GM18907 (cell line): Measurements from ENCODE around the gene CISD2.
"Not testable (repeated sequence)": the region's sequence is repeated elsewhere in the genome, so short reads cannot be mapped to it uniquely, and the experiment has no call there.

ENCODE experiments used
- ATAC-seq: cut with Tn5 transposase; IDR thresholded peaks from one replicate; pipeline ENCODE4 v1.9.1; 2021; ENCODE audit warnings: mild to moderate bottlenecking, moderate library complexity; ENCODE audit not compliant: unreplicated experiment

CISD2 gene

GRCh38 chr4:102849579-102850104, 19.1 kb upstream of the CISD2 start:
- no peak for ATAC-seq

DNA sequence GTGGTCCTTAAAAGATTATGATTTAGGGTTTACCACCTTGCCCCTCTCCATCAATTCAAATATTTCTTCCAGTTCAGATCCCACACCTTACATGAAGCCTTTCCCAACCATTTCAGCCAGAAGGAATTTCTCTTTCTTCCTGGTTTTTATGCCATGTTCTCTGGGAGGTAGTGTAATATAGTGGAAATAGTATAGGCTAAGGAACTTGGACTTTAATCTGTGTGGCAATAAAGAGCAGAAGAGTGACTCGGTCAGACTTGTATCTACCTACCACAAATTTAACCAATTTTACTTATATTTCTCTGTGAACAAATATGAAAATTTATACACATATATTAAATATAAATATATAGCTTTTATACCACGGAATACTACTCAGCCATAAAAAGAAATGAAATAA, 18.4 kb upstream of the CISD2 start:
- ATAC-seq, result no peak

DNA sequence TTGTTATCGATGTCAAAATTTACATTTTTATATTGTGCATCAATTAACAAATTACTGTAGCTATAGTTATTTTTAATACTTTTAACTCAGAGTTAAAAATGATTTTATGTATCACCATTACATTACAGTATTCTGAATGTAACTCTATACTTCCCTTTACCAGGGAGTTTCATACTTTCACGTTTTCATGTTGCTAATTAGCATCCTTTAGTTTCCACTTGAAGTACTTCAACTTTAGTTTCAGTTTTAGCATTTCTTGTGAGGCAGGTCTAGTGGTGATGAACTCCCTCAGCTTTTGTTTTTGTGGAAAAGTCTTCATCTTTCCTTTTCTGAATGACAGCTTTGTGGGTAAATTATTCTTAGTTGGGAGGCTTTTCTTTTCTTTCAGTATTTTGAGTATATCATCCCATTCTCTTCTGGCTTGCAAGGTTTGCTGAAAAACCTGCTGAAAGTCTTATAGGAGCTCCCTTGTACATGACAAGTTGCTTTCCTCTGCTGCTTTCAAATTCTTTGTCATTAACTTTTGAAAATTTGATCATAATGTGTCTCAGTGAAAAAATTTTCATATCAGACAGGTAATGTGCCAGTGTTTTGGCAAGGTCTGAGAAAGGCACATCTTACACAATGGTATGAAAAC, 9.8 kb upstream of the CISD2 start:
- ATAC-seq, result no peak

- no peak for ATAC-seq
These were observed 8.0 kb upstream of the CISD2 start for GRCh38 chr4:102860611-102861324.

- ATAC-seq, result no peak
These were observed 6.8 kb upstream of the CISD2 start for GRCh38 chr4:102862016-102862415.

DNA sequence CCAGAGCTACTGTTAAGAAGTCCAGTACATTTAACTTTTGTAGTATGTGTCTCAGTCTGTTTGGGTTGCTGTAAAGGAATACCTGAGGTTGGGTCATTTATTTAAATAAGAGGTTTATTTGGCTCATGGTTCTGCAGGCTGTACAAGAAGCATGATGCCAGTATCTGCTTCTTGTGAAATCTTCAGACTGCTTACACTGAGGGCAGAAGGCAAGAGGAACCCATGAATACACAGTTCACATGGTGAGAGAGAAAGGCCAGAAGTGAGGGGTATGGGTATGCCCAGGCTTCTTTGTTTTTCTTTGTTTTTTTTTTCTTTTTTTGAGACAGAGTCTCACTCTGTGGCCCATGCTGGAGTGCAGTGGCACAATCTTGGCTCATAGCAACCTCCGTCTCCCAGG, 6.0 kb upstream of the CISD2 start:
- no peak for ATAC-seq

GRCh38 chr4:102865327-102865726, 3.5 kb upstream of the CISD2 start:
- ATAC-seq, result not testable (repeated sequence)

GRCh38 chr4:102867278-102868152, 1.3 kb upstream of the CISD2 start:
- ATAC-seq, result no peak

GRCh38 chr4:102868153-102868780, 525 bp upstream of the CISD2 start:
- peak; percentile 63 for ATAC-seq

GRCh38 chr4:102869569-102870197, 891 bp downstream of the CISD2 start:
- peak; percentile 32 for ATAC-seq

DNA sequence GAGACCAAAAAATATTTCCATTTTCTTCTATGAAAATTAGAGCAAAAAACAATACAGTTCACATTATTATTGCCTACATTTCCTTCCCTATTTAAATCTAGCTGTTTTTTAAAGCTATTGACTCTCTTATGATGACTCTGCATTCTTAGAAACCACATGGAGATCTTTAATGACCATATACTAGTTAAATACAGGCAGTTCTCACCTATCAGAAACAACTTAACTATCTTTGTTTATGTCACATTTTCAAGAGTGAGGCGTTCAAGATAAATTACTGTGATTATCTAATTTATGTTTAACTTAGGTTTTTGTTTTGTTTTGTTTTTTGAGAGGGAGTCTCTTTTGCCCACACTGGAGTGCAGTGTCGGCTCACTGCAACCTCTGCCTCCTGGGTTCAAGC, 3.0 kb downstream of the CISD2 start:
- no peak for ATAC-seq

GRCh38 chr4:102877477-102878106, 8.8 kb downstream of the CISD2 start:
- ATAC-seq, result not testable (repeated sequence)

DNA sequence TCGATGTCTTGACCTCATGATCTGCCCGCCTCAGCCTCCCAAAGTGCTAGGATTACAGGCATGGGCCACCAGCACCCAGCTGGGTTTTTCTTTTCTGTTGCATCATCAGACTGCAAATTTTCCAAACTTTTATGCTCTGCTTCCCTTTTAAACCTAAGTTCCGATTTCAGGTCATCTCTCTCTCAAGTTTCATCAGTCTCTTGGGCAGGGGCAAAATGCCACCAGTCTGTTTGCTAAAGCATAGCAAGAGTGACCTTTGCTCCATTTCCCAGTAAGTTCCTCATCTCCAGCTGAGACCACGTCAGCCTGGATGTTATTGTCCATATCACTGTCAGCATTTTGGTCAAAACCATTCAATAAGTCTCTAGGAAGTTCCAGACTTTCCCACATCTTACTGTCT, 9.6 kb downstream of the CISD2 start:
- ATAC-seq, result not testable (repeated sequence)

- no peak for ATAC-seq
These were observed 10.1 kb downstream of the CISD2 start for GRCh38 chr4:102878901-102879300.

- ATAC-seq, result no peak
These were observed 12.6 kb downstream of the CISD2 start for GRCh38 chr4:102881343-102881742.

DNA sequence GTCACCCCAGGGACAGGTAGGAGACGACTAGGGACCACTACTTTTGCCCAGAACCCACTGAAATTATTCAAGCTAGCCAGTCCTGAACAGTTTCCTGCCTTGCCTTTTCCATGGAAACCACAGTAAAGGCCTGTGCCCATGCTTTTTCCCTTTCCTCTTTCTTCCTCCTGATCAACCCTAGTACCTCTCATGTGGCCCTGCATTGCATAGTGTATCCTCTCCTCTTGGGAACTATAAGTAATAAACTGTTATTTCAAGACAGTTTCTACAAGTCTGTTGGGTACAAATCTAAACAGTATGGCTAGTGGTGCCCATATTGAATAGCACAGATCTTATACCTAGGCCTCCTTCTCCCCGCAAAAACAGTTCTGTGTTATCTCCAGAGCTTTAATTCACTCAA, 14.5 kb downstream of the CISD2 start:
- no peak for ATAC-seq

DNA sequence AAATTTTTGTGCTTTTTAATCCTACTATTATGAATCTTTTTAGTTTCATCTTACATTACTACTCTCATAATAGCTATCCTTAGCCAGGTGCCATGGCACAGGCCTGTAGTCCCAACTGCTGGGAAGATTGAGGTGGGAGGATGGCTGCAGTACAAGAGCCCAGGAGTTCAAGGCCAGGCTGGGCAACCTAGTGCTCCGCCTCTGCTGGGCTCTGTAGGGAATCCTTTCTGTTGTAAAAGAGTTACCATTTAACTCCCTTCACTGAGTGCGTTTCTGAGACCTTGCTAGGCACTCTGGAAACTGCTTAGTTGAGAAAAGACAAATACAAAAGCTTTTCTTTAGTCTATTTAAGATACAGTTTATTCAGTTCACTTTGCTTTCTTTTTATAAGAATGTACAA, 19.8 kb downstream of the CISD2 start:
- ATAC-seq, result not testable (repeated sequence)

DNA sequence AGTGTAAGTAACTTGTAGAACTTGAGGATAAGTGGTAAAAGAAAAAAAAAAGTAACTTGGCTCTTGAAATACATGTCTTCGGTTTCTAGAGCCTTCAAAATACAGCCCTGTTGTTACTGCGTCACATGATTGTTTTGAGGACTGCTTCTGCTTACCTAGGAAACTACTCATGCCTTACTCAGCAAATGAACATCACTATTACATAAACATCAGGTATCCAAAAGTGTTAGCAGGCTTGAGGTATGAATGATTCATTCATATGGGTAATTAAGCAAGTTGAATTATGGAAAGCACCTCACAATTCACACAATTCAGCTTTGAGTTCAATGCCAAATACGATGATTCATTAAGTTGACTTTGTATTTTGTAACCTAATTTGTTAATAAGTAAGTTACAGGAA, 21.1 kb downstream of the CISD2 start:
- not testable (repeated sequence) for ATAC-seq

DNA sequence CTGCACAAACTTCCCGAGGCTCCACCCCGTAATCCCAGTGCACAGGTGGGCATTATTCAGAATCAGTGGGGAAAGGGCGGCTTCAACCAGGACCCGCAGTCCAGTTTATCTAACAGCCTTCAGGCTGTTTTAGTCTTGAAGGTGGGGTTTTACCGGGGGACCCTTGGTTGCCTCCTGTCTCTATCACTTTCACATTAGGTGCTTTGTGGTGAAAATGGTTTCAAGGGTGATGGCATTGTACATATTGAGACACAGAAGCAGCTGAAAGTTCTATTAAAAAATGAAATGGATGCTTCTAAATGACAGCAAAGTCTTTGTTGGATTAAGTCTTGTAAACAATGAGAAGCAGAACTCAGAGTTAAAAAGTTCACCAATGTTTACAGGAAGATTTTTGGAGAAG, 27.8 kb downstream of the CISD2 start:
- ATAC-seq, result not testable (repeated sequence)

DNA sequence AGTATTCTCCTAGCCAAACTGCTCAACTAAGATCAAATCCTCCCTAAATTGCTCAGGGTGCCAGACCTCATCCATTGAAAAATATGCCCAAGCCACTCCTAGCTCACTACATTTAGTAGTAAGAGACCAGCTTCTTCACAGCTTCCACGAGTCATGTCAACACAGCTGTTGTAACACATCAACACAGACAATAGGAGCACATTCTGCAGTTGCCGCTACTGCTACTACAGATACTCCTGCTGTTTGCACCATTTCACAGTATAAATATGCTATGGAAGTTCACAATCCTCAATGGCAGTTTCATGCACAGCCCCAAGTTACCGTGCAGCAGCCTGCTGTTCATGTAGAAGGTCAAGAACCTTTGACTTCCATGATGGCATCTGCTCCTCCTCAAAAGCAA, 28.8 kb downstream of the CISD2 start:
- not testable (repeated sequence) for ATAC-seq
